ENCODE data around the gene NFKB1.

Gene NFKB1

DNA sequence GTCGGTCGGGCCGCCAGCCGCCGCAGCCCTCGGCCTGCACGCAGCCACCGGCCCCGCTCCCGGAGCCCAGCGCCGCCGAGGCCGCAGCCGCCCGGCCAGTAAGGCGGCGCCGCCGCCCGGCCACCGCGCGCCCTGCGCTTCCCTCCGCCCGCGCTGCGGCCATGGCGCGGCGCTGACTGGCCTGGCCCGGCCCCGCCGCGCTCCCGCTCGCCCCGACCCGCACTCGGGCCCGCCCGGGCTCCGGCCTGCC, 213 bp downstream of the NFKB1 start:
- H3K4ac ChIP-seq (ENCODE audit: low read depth, low read length), result peak overlapping the region; percentile 97
- no peak overlapping the region for H4K5ac ChIP-seq (ENCODE audit: low read length)
- WGBS (ENCODE audit: extremely low coverage, insufficient coverage, low lambda C conversion rate), result no CpG with 5 or more reads among the region's 44 CpGs

GRCh38 chr4:102502543-102502818, 1.3 kb downstream of the NFKB1 start:
- Histone ChIP-seq H4K5ac (ENCODE audit: low read length) (no peak overlapping the region), H3K23ac (ENCODE audit: low read length) (no peak overlapping the region), H3K4me1 (ENCODE audit: control insufficient read depth, low read depth, low read length) (no peaks in the 10 kb centered on the region), H3K9ac (ENCODE audit: low read length) (no peak overlapping the region), H3K79me2 (ENCODE audit: control insufficient read depth, insufficient read depth, low read length) (no peaks in the 10 kb centered on the region), H2BK120ac (ENCODE audit: low read depth, low read length) (no peak overlapping the region), H3K4me3 (ENCODE audit: low read length) (no peak overlapping the region), H2AK5ac (ENCODE audit: low read length) (no peak overlapping the region), H3K18ac (ENCODE audit: low read length) (no peak overlapping the region), H2BK5ac (ENCODE audit: low read length) (no peak overlapping the region), H3K27me3 (ENCODE audit: insufficient read depth, low read length, poor library complexity) (no peaks in the 10 kb centered on the region), H3K79me1 (ENCODE audit: low read length) (no peaks in the 10 kb centered on the region), H2BK15ac (replicated peaks; ENCODE audit: low read depth) (no peak overlapping the region), H3K56ac (ENCODE audit: low read length) (no peak overlapping the region), H4K8ac (ENCODE audit: low read depth, low read length) (no peak overlapping the region), H3K27ac (ENCODE audit: low read depth, low read length) (no peak overlapping the region), H3K4me2 (ENCODE audit: low read length) (no peak overlapping the region), H3K4ac (ENCODE audit: low read depth, low read length) (no peak overlapping the region), H3K36me3 (ENCODE audit: control insufficient read depth, insufficient read depth, low read length) (no peaks in the 10 kb centered on the region)
- no CpG with 5 or more reads among the region's 1 CpG for WGBS (ENCODE audit: extremely low coverage, insufficient coverage, low lambda C conversion rate)
- DNase-seq, result no peak

More for the DNA sequence above, 213 bp downstream of the NFKB1 start:
- no peak overlapping the region for H2BK5ac ChIP-seq (ENCODE audit: low read length)
- H3K56ac ChIP-seq (ENCODE audit: low read length), result peak overlapping the region; percentile 96
- H3K4me2 ChIP-seq (ENCODE audit: low read length), result peak overlapping the region; percentile 65
- H3K4me1 ChIP-seq (ENCODE audit: control insufficient read depth, low read depth, low read length), result no peaks in the 10 kb centered on the region
- peak overlapping the region; percentile 80 for H3K9ac ChIP-seq (ENCODE audit: low read length)
- H3K18ac ChIP-seq (ENCODE audit: low read length), result peak overlapping the region; percentile 99
- H3K27me3 ChIP-seq (ENCODE audit: insufficient read depth, low read length, poor library complexity), result no peaks in the 10 kb centered on the region
- H2BK15ac ChIP-seq (replicated peaks; ENCODE audit: low read depth), result no peak overlapping the region
- no peaks in the 10 kb centered on the region for H3K79me1 ChIP-seq (ENCODE audit: low read length)
- peak overlapping the region; percentile 68 for H3K4me3 ChIP-seq (ENCODE audit: low read length)
- H3K36me3 ChIP-seq (ENCODE audit: control insufficient read depth, insufficient read depth, low read length), result no peaks in the 10 kb centered on the region
- H3K27ac ChIP-seq (ENCODE audit: low read depth, low read length), result peak overlapping the region; percentile 22
- H3K23ac ChIP-seq (ENCODE audit: low read length), result no peak overlapping the region
- H2AK5ac ChIP-seq (ENCODE audit: low read length), result no peak overlapping the region
- H4K8ac ChIP-seq (ENCODE audit: low read depth, low read length), result no peak overlapping the region
- H2BK120ac ChIP-seq (ENCODE audit: low read depth, low read length), result peak overlapping the region; percentile 46
- H3K79me2 ChIP-seq (ENCODE audit: control insufficient read depth, insufficient read depth, low read length), result no peaks in the 10 kb centered on the region
- DNase-seq, result no peak

GRCh38 chr4:102503301-102503746, 2.2 kb downstream of the NFKB1 start:
- no peak overlapping the region for H4K8ac ChIP-seq (ENCODE audit: low read depth, low read length)
- WGBS (ENCODE audit: extremely low coverage, insufficient coverage, low lambda C conversion rate), result no CpG with 5 or more reads among the region's 3 CpGs
- no peak overlapping the region for H3K27ac ChIP-seq (ENCODE audit: low read depth, low read length)
- H3K4me3 ChIP-seq (ENCODE audit: low read length), result no peak overlapping the region
- no peaks in the 10 kb centered on the region for H3K79me1 ChIP-seq (ENCODE audit: low read length)
- H3K9ac ChIP-seq (ENCODE audit: low read length), result no peak overlapping the region
- no peak overlapping the region for H3K18ac ChIP-seq (ENCODE audit: low read length)
- no peak overlapping the region for H3K4me2 ChIP-seq (ENCODE audit: low read length)
- no peak for DNase-seq
- no peak overlapping the region for H3K4ac ChIP-seq (ENCODE audit: low read depth, low read length)
- no peak overlapping the region for H2BK120ac ChIP-seq (ENCODE audit: low read depth, low read length)
- no peak overlapping the region for H3K23ac ChIP-seq (ENCODE audit: low read length)
- H3K4me1 ChIP-seq (ENCODE audit: control insufficient read depth, low read depth, low read length), result no peaks in the 10 kb centered on the region
- H4K5ac ChIP-seq (ENCODE audit: low read length), result no peak overlapping the region
- no peak overlapping the region for H2BK15ac ChIP-seq (replicated peaks; ENCODE audit: low read depth)
- H2BK5ac ChIP-seq (ENCODE audit: low read length), result no peak overlapping the region
- no peak overlapping the region for H3K56ac ChIP-seq (ENCODE audit: low read length)
- H3K27me3 ChIP-seq (ENCODE audit: insufficient read depth, low read length, poor library complexity), result no peaks in the 10 kb centered on the region
- no peaks in the 10 kb centered on the region for H3K36me3 ChIP-seq (ENCODE audit: control insufficient read depth, insufficient read depth, low read length)
- H3K79me2 ChIP-seq (ENCODE audit: control insufficient read depth, insufficient read depth, low read length), result no peaks in the 10 kb centered on the region
- no peak overlapping the region for H2AK5ac ChIP-seq (ENCODE audit: low read length)

DNA sequence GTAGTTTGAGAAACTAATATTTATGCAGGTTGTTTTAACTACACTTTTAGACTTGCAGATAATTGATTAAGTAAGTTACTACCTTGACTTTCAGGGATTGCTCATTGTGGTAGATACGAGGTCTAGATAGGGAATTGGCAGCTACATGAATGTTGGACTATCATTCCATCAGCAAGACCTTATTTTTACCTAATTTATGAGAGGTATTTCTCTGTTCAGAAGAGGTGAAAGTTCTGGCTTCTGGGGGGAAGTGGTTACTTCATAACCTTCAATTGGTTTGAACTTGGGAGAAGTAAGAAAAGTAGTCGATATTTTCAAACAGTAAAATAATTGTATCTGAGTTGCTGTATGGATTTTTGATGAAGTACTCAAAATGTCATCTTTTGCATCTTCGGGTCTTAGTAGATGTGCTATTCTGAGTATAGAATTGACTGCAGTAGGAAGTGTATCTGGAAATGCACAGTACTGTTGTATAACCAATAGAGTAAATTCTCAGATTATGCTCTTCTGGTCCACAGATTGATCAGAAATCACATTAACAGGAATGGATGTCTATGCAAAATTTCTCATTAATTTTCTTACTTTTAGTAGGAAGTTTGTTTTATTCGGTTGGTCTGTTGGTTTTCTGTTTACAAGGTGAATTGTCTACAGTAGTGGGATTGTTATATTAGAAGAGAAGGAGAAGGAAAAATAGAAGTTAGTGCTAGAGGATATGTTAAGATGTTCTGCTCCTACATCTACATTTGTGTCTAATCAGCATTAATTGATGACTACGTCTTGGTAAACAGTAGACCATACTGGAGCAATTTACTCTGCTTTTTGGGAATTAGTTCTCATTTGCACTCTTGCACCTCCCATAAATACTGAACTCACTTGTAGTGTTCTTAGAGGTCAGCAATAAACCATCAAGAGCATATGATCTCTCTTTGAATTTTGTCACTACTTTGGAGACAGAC, 3.0 kb downstream of the NFKB1 start:
- H3K23ac ChIP-seq (ENCODE audit: low read length), result no peak overlapping the region
- no peaks in the 10 kb centered on the region for H3K79me1 ChIP-seq (ENCODE audit: low read length)
- H3K36me3 ChIP-seq (ENCODE audit: control insufficient read depth, insufficient read depth, low read length), result no peaks in the 10 kb centered on the region
- no peak overlapping the region for H2BK5ac ChIP-seq (ENCODE audit: low read length)
- H2BK120ac ChIP-seq (ENCODE audit: low read depth, low read length), result no peak overlapping the region
- no peak overlapping the region for H3K4ac ChIP-seq (ENCODE audit: low read depth, low read length)
- H3K56ac ChIP-seq (ENCODE audit: low read length), result no peak overlapping the region
- no peak overlapping the region for H3K4me3 ChIP-seq (ENCODE audit: low read length)
- no peak for DNase-seq
- H4K8ac ChIP-seq (ENCODE audit: low read depth, low read length), result no peak overlapping the region
- no peak overlapping the region for H3K27ac ChIP-seq (ENCODE audit: low read depth, low read length)
- no peak overlapping the region for H3K18ac ChIP-seq (ENCODE audit: low read length)
- WGBS (ENCODE audit: extremely low coverage, insufficient coverage, low lambda C conversion rate), result 100% methylated on average over 1 of the region's 5 CpGs
- no peak overlapping the region for H3K4me2 ChIP-seq (ENCODE audit: low read length)
- H3K4me1 ChIP-seq (ENCODE audit: control insufficient read depth, low read depth, low read length), result no peaks in the 10 kb centered on the region
- no peak overlapping the region for H4K5ac ChIP-seq (ENCODE audit: low read length)
- no peak overlapping the region for H3K9ac ChIP-seq (ENCODE audit: low read length)
- no peak overlapping the region for H2BK15ac ChIP-seq (replicated peaks; ENCODE audit: low read depth)
- H3K27me3 ChIP-seq (ENCODE audit: insufficient read depth, low read length, poor library complexity), result no peaks in the 10 kb centered on the region
- H2AK5ac ChIP-seq (ENCODE audit: low read length), result no peak overlapping the region
- no peaks in the 10 kb centered on the region for H3K79me2 ChIP-seq (ENCODE audit: control insufficient read depth, insufficient read depth, low read length)

DNA sequence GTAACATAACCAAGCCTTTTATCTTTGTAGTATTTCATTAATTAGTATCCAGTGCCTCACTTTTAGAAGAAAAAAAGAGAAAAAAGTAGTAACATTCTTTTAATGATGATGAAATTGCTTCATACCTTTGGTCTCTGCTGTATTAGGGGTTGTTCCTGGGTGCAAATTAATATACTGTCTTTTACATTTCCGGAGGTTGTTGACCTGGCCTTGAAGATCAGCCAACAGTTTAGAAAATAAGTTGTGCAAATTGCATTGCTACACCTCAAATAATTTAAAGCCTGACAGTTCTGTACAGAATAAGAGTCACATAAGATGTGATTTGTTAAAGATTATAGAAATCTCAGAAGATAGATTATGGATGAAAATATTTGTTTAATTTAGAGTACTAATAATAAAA, 3.8 kb downstream of the NFKB1 start:
- no peaks in the 10 kb centered on the region for H3K79me1 ChIP-seq (ENCODE audit: low read length)
- H3K23ac ChIP-seq (ENCODE audit: low read length), result no peak overlapping the region
- no peak overlapping the region for H3K4me2 ChIP-seq (ENCODE audit: low read length)
- H4K5ac ChIP-seq (ENCODE audit: low read length), result no peak overlapping the region
- H2BK15ac ChIP-seq (replicated peaks; ENCODE audit: low read depth), result no peak overlapping the region
- no peaks in the 10 kb centered on the region for H3K4me1 ChIP-seq (ENCODE audit: control insufficient read depth, low read depth, low read length)
- H3K79me2 ChIP-seq (ENCODE audit: control insufficient read depth, insufficient read depth, low read length), result no peaks in the 10 kb centered on the region
- H3K4me3 ChIP-seq (ENCODE audit: low read length), result no peak overlapping the region
- no peak overlapping the region for H2BK120ac ChIP-seq (ENCODE audit: low read depth, low read length)
- no peak overlapping the region for H3K56ac ChIP-seq (ENCODE audit: low read length)
- WGBS (ENCODE audit: extremely low coverage, insufficient coverage, low lambda C conversion rate), result no CpG with 5 or more reads among the region's 1 CpG
- H3K36me3 ChIP-seq (ENCODE audit: control insufficient read depth, insufficient read depth, low read length), result no peaks in the 10 kb centered on the region
- H4K8ac ChIP-seq (ENCODE audit: low read depth, low read length), result no peak overlapping the region
- H3K27ac ChIP-seq (ENCODE audit: low read depth, low read length), result no peak overlapping the region
- H3K27me3 ChIP-seq (ENCODE audit: insufficient read depth, low read length, poor library complexity), result no peaks in the 10 kb centered on the region
- no peak overlapping the region for H2BK5ac ChIP-seq (ENCODE audit: low read length)
- no peak overlapping the region for H3K18ac ChIP-seq (ENCODE audit: low read length)
- H3K9ac ChIP-seq (ENCODE audit: low read length), result no peak overlapping the region
- H3K4ac ChIP-seq (ENCODE audit: low read depth, low read length), result no peak overlapping the region
- no peak overlapping the region for H2AK5ac ChIP-seq (ENCODE audit: low read length)
- DNase-seq, result no peak

- no peaks in the 10 kb centered on the region for H3K79me1 ChIP-seq (ENCODE audit: low read length)
- no peak overlapping the region for H3K27ac ChIP-seq (ENCODE audit: low read depth, low read length)
- no peaks in the 10 kb centered on the region for H3K79me2 ChIP-seq (ENCODE audit: control insufficient read depth, insufficient read depth, low read length)
- no peaks in the 10 kb centered on the region for H3K27me3 ChIP-seq (ENCODE audit: insufficient read depth, low read length, poor library complexity)
- H3K56ac ChIP-seq (ENCODE audit: low read length), result no peak overlapping the region
- H3K9ac ChIP-seq (ENCODE audit: low read length), result no peak overlapping the region
- H4K5ac ChIP-seq (ENCODE audit: low read length), result no peak overlapping the region
- no peak overlapping the region for H3K4ac ChIP-seq (ENCODE audit: low read depth, low read length)
- no peaks in the 10 kb centered on the region for H3K36me3 ChIP-seq (ENCODE audit: control insufficient read depth, insufficient read depth, low read length)
- no peak for DNase-seq
- no peak overlapping the region for H2AK5ac ChIP-seq (ENCODE audit: low read length)
- no peak overlapping the region for H4K8ac ChIP-seq (ENCODE audit: low read depth, low read length)
- no peak overlapping the region for H3K23ac ChIP-seq (ENCODE audit: low read length)
- no peak overlapping the region for H3K4me3 ChIP-seq (ENCODE audit: low read length)
- no peak overlapping the region for H2BK5ac ChIP-seq (ENCODE audit: low read length)
- H2BK120ac ChIP-seq (ENCODE audit: low read depth, low read length), result no peak overlapping the region
- H2BK15ac ChIP-seq (replicated peaks; ENCODE audit: low read depth), result no peak overlapping the region
- no peak overlapping the region for H3K18ac ChIP-seq (ENCODE audit: low read length)
- H3K4me1 ChIP-seq (ENCODE audit: control insufficient read depth, low read depth, low read length), result no peaks in the 10 kb centered on the region
- no CpG with 5 or more reads among the region's 2 CpGs for WGBS (ENCODE audit: extremely low coverage, insufficient coverage, low lambda C conversion rate)
- no peak overlapping the region for H3K4me2 ChIP-seq (ENCODE audit: low read length)
Measured at GRCh38 chr4:102505708-102506107, 4.5 kb downstream of the NFKB1 start.

Data from mesendoderm (in vitro differentiated cells).